ENCODE measurements around the gene HGFAC. TPM values are rescaled to one million over a fixed set of nuclear protein-coding genes. Genes with fewer than 3 reads are reported as not detected.

The HGFAC gene
- polyA plus RNA-seq (2013, experiment 1 of 2; ENCODE audit: insufficient read length): 0.14 TPM
- 0.57 TPM for polyA plus RNA-seq (2013, experiment 2 of 2; ENCODE audit: insufficient read length)

GRCh38 chr4:3441501-3442459 lies at the start of gene HGFAC:
TSS of gene HGFAC (plus strand) at chr4:3441968. CDS start at chr4:3442002, 34 bp downstream.
- DNase-seq: no peak

DNA sequence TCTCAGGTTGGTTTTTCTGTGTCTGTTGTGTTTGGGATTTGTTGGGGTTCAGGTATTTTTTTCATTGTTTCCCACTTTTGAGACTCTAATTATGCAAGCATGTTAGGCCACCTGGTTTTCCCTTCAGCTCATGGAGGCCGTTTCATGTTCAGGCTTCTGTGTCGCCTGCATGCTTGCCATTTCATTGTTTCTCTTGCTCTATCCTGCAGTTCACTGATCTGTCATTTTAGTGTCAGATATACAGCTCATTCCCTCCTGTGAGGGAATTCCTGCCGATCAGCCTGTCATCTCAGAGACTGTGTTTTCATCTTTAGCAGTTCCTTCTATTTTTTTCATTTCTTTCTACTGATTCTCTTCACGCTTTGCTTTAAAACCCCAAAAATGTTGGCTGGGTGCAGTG lies 49.4 kb upstream of the HGFAC start:
- peak; percentile 34 for DNase-seq

- no peak for DNase-seq
Measured at GRCh38 chr4:3393171-3393570, 48.6 kb upstream of the HGFAC start.

DNA sequence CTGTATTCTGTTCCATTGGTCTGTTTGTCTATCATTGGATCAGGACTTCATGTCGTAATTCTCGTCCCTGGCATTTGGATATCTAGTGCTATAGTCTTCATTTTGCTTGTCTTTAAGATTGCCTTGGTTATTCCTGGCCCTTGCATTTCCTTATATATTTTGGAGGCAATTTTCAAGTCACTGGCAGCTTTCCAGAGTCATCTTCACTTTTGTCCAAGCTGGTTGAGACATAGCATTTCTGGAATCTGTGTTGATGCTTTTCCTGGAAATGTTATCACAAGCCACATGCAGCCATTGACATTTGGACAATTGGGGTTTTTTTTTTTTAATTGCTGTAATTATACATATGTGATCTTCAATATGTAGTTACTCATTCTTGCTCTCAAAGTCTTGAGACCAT lies 45.2 kb upstream of the HGFAC start:
- peak; percentile 47 for DNase-seq

- no peak for DNase-seq
Measured at GRCh38 chr4:3397128-3397527, 44.6 kb upstream of the HGFAC start.

- no peak for DNase-seq
Measured at GRCh38 chr4:3399277-3400194, 42.2 kb upstream of the HGFAC start.

- peak; percentile 30 for DNase-seq
Measured at GRCh38 chr4:3401436-3402171, 40.2 kb upstream of the HGFAC start.

- DNase-seq: peak; percentile 94
Measured at GRCh38 chr4:3402491-3403347, 39.0 kb upstream of the HGFAC start.

- DNase-seq: no peak
Measured at GRCh38 chr4:3403348-3403906, 38.3 kb upstream of the HGFAC start.

DNA sequence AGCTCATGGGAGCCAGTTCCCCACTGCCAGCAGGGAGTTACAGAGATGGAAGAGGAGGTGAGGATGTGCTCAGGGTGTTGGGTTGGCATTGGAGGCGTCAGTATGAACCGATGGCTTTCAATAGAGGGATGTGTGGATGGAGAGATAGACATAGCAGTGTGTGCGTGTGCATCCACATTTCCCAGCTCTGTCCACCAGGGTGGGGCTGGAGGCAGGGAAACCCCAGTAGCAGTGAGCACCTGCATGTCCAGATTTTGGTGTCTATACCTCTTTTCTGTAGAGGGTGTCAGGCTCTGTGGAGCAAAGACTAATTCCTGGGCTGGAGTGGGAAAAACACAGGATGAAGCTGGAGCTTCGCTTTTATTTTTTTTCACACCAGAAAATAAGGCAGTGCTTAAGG lies 37.2 kb upstream of the HGFAC start:
- DNase-seq: no peak

- DNase-seq: peak; percentile 55
Measured at GRCh38 chr4:3405176-3405575, 36.6 kb upstream of the HGFAC start.

GRCh38 chr4:3406021-3406420 lies 35.7 kb upstream of the HGFAC start:
- DNase-seq: no peak

DNA sequence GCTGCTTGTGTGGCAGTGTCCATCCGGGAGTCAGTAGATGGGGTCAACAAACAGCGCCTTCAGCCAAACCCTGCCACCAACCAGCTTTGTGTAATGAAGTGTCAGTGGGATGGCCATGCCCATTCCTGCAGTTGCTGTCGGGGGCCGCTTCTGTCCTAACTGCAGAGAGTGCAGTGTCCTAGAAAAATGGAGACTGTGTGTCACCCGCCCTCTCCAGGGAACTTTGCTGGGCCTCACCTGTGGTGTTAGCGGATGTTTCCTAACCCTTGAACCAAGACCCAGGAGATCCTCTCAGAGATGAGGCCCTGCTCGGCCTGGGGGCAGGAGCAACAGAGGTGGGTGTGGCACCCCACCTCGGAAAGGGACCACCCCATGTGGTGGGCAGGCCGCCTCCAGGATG lies 35.3 kb upstream of the HGFAC start:
- no peak for DNase-seq

DNA sequence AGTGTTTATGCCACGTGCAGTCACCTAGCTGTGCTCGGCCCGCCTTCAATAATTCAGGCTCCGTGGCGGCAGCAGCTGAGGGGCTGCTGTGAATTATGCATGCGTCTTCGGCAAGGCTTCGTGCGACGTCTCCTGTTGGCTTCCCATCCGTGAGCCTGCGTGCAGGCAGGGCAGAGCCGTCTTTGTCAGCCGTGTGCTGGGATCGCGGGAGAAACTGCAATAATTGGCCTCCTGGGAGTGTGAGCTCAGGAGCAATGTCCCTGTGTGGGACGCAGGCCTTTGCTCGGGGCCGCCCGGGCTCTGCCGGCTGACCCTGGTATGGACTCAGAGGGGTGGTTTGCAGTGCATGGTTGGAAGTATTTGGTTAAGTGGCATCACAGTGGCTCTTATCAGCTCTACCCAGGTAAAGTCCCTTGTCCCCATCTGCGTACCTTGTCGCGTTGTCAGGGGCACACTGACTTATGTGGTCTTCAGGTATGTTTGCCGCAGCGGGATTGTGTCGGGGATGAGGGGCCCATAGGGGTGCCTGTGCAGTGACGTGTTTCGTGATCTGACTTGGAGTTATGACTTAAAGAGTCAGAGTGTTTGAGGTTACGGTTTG lies 34.5 kb upstream of the HGFAC start:
- no peak for DNase-seq

DNA sequence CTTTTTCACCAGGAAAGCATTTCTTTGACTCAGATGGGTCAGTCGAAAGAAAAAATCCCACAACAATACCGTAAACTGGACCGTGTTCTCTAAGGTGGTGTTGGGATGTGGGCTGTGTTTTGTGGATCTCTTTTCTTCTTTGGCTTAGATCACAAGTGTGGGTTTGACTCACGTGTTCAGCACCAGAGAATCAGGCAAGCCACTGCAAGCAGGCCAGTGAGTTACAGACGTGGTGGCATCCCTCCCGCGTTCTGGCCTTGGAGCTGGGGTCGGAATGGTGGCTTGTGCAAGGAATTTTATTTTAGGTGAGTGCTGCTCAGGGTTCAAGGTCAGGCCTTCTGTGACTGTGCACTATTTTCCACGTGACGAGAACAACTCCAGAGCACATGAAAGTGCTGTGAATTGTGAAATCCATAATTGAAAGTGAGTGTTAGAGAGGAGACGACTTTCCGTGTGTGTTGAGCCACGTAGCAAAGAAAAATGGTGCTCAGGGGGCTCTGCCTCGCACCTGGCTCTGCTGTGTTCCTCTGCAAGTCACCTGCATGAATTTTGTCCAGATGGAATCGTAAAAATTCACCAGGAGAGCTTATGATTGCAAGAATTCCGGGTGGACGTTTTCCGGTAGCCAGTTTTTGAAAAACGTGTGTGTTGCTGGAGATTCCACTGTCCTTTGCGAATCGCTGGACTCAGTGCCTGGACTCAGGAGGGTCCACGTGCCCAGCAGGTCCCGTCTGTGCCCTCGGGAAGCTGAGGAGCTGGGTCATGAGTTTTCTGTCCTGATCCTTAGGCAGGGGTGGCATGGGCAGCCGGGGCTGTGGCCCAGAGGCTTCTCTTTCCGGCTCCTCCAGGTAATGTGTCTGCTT lies 33.6 kb upstream of the HGFAC start:
- no peak for DNase-seq

DNA sequence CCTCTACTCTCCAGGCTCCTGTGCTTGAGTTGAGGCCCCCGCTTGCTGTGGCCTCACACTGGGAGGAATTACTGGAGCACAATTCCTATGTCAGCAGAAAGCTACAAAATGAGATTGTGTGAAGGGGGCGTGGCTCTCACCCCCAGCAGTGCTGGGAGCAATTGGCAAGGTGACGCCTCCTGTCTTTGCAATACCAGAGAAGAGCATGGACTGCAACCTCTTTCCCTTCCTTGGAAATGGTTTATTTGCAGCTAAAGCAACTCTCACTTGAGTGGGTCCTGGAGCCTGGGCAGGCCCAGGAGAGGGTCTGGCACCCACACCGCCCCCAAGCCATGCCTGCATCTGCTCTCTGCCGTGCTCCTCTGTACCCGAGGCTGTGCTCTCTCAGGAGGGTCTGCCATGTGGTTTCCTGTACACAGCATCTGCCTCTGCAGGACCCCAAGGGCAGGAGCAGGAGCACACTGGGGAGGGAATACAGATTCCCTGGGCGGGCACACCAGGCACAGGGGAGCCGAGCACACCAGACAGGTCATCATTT lies 32.9 kb upstream of the HGFAC start:
- DNase-seq: no peak

DNA sequence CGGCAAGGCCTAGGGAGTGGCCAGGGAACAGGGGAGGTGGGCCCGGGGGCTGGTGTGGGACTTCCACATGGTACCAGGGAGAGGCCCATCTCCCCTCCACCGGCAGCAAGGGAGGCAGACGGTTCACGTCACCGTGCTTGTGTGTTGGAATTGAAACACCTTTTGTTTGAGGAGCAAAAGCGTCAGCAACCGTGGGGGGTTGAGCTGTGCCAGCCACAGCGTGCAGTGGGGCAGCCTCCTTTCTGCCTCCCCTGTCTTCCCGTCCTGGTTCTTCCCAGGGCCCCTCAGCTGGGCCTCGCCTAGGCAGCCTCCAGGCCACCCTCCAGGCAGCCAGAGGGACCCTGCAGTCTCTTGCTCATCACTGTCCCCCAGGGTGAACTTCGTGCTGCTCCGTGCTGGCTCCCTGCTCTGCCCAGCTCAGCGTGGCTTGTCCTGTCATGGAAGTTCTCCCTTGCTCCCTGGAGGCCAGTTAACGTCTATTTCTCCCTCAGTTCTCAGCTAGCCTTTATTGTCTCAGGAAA lies 32.1 kb upstream of the HGFAC start:
- no peak for DNase-seq

GRCh38 chr4:3410401-3411135 lies 31.2 kb upstream of the HGFAC start:
- no peak for DNase-seq
